NCI-H526 (cell line): ENCODE results near the gene TSFM.
"Not testable (repeated sequence)": the region's sequence is repeated elsewhere in the genome, so short reads cannot be mapped to it uniquely, and the experiment has no call there.

Experiments
- DNase-seq, 2 experiments: peaks; one replicate each; lab custom pipeline; 2025; lab: John Stamatoyannopoulos, UW

The TSFM gene

GRCh38 chr12:57763881-57764661 lies 18.5 kb upstream of the TSFM start:
- no peak for DNase-seq

DNA sequence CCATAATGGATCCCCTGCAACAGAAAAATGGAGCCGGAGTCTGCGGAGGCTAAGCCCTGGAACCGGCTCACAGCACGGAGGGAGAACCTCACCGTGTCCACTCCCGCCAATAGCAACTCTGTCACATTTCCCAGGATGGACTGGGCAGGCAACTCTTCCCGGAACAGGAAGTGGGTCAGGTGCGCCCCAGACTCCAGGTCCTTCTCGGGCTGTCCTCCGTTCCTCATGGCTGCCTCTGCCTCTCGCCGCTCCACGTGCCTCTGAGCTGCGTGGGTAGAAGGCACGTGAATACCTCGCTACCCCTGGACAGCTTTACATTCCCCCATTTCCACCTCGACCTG lies 18.0 kb upstream of the TSFM start:
- DNase-seq, result no peak

DNA sequence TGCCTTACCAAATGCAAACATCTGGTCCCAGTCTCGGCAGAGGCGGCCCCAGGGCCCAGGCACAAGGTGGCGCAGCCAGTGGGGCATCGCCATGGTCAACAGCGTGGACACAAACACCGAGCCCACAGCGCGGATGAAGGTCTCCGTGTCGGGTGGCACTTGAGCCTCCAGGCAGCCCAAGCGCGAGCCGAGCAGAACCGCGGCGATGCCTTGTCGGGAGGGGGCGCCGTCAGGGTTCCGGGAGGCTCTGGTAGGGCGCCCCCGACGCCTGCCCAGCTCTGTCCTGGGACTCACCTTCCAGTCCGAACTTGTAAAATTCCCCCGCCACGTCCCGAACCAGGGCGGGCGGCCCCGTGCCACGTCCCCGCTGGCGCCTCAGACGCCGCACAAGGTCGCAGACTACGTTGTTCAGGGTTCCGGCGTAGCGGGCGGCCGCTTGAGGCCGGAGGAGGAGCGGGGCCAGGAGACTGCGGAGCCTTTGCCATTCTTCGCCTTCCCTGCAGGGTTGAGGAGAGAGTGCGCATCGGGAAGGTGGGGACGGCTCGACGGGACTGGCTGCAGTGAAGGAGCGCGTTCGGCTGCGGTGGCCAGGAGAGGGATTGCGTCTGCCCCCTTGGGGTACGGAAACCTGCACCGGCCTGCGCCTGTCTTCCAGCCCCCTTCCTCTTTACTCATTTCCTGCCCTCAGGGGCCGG lies 17.4 kb upstream of the TSFM start:
- peak; percentile 17 to 72 for DNase-seq

DNA sequence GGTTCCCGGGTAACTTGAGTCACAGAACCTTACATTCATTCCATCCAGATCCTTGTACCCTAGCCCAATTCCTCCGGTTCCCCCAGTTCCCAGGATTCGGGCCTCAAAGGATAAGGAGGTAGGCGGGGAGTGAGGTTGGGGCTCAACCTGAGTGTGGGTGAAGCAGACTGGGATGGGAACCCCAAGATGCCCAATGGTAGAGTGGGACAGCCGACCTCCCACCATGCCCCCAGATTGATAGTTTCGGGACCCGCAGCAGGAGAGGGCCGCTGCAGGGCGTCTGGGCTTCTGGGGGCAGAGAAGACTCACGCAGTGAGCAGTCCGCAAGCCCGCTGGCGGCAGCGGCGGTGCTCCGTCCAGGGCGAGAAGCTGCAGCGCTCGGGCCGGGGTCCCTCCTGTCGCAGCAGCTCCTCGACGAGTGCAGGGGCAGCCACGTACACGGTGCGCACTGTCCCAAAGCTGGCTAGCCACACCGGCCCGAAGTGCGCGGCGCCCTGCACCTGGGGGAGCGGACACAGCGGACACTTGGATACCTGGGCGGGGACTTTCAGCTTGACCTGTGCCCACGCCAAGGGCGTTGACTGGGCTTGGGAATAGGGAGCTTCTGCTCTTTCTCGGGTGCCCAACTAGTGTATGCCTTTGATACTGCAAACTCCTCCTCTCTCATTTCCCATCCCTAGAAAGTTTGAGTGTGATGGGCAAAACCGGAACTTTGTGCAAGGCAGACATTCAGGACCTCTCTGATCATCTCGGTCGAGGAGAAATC lies 16.7 kb upstream of the TSFM start:
- peak in 1 of 2 experiments; percentile 27 for DNase-seq

GRCh38 chr12:57766464-57767304 lies 15.9 kb upstream of the TSFM start, which contains the start of gene CYP27B1:
Gene CYP27B1 (minus strand): TSS chr12:57767078. CDS start chr12:57767041, 37 bp downstream.
- peak; percentile 18 to 28 for DNase-seq

GRCh38 chr12:57767305-57767698 lies 15.3 kb upstream of the TSFM start:
- no peak for DNase-seq

DNA sequence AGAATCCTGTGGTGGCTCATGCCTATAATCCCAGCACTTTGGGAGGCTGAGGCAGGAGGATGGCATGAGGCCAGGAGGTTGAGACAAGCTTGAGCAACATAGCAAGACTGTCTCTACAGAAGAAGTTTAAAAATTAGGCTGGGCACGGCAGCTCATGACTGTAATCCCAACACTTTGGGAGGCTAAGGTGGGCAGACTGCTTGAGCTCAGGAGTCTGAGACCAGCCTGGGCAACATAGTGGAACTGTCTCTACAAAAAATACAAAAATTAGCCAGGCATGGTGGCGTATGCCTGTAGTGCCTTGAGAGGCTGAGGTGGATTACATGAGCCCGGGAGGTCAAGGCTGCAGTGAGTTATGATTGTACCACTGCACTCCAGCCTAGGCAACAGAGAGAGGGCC lies 14.7 kb upstream of the TSFM start:
- DNase-seq, result no peak

GRCh38 chr12:57769594-57769993 lies 13.0 kb upstream of the TSFM start:
- no peak for DNase-seq

GRCh38 chr12:57770734-57771133 lies 11.9 kb upstream of the TSFM start:
- no peak for DNase-seq

DNA sequence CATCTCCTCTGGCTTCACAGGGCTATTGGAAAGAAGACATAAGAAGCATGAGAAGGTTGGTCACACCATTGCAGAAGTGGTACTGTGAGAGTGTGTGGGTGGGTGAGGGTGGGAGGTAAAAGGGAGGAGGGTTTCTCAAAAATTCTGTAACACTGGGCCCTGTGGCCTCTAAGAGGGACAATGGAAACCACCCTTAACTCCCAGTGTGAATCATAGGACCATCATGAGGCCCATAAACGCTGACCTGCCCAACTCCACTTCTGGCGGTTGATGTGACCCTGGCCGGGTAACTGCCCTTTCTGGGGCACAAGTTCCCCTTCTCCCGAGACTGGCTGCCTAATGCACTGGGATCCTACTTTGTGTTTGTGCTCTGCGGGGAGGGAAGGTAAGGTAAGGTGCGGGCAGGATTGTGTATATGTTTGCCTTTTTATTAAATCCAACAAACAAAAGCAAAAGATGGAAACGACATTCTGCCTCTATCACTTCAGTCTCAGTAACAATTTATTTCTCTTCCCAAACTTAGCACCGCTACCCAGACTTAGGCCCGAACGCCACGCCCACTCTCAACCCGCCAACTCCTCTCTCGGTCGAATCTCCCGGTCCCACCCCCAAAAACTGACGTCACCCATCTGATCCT lies 11.2 kb upstream of the TSFM start:
- peak in 1 of 2 experiments; percentile 92 for DNase-seq

GRCh38 chr12:57771873-57772428 lies 10.6 kb upstream of the TSFM start, which contains the start of gene METTL1:
Gene METTL1 (minus strand): TSS chr12:57772105. CDS start chr12:57772083, 22 bp downstream.
- peak; percentile 94 to 98 for DNase-seq

DNA sequence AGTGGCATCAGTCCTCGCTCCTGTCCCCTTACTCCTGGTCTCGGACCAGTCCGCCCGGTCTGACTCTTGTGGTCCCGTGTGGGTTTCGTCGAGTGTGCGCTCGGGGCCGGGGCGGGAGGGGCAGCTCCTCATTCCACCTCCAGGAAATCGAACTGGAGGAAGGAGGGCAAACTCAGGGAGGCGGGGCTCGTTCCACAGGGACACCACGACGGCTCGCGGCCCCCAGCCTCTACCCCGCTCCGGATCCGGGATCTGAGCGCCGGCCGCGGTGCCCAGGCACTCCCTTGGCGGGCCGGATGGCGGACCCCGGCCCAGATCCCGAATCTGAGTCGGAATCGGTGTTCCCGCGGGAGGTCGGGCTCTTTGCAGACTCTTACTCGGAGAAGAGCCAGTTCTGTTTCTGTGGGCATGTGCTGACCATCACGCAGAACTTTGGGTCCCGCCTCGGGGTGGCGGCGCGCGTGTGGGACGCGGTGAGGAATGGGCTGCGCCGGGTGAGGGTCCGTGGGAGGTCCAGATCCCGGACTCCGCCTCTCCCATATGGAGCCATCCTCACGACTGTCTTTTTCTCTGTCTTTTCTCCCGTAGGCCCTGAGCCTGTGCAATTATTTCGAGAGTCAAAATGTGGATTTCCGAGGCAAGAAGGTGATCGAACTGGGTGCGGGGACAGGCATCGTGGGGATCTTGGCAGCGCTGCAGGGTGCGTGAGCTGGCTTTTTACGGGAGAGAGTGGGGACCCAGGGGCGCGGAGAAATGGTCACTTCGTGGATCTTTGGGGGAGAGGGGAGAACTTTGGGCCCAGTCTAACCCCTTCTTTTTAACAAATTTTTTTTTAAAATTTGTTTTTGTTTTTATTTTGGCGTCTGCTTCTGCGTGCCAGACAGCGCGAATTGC lies 9.9 kb upstream of the TSFM start, which contains the start of gene EEF1AKMT3:
Gene EEF1AKMT3, plus strand, starts transcription at position 186 of the 894 bp plus-strand sequence. Its CDS starts 111 bp downstream, at position 297.
- peak in 1 of 2 experiments; percentile 82 for DNase-seq

GRCh38 chr12:57774634-57775033 lies 8.0 kb upstream of the TSFM start:
- DNase-seq, result not testable (repeated sequence)

- DNase-seq, result no peak
These were observed 7.5 kb upstream of the TSFM start for GRCh38 chr12:57775044-57775443.

- DNase-seq, result no peak
These were observed 6.9 kb upstream of the TSFM start for GRCh38 chr12:57775563-57776246.

DNA sequence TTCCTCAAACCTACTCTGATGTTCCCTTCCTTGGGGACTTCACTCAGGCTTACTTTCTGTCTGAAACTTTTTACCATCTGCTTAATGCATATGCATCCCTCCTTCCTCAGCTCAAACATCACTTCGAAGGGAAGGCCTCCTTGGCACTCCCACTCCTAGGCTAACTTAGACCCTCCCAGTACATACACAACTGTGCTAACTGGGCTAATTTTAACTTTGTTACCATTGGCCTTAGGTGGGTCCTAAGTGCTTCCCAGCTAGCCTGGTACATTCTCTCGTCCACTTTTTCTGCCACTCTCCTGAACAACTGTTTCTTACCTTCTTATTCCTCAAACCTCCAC lies 6.4 kb upstream of the TSFM start:
- no peak for DNase-seq

DNA sequence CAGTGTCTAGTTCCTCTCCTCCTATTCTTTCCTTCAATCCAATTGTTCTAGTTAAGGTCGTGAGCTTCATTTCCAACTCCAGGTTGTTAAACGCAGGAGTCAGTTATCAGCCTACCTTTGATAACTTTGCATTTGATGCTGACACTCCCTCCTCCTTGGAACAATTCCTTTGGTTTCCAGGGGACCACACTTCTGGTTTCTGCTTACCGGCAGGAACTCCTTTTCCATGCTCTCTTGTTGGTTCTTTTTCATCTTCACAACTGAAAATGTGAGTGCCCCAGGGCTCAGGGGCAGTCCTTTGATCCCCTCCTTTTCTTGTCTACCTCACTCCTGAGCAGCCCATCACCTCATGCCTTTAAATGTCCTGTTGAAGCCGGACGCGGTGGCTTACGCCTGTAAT lies 5.2 kb upstream of the TSFM start:
- no peak for DNase-seq

GRCh38 chr12:57777911-57778310 lies 4.7 kb upstream of the TSFM start:
- DNase-seq, result no peak

GRCh38 chr12:57779736-57780135 lies 2.9 kb upstream of the TSFM start:
- no peak for DNase-seq
